Bronchial epithelial cell (primary cell): Measurements from ENCODE around the gene ACAD9. TPM values are rescaled to one million over a fixed set of nuclear protein-coding genes. Genes with fewer than 3 reads are reported as not detected.

ENCODE experiments used
- DNase-seq: peaks from one replicate; pipeline ENCODE4 v3.0.0-alpha.2; 2010; ENCODE audit warnings: low read depth
- FAIRE-seq: peaks from 2 replicates; lab custom pipeline; 2011; peaks lifted over from hg19 to GRCh38; lab: Jason Lieb, UNC
- H3K27me3 ChIP-seq: 2 replicates; pipeline ENCODE4 v1.5.1; 2011; ENCODE audit warnings: low read length; ENCODE audit not compliant: control insufficient read depth, insufficient read depth
- H3K36me3 ChIP-seq: 2 replicates; pipeline ENCODE4 v1.5.1; 2011; ENCODE audit warnings: low read length; ENCODE audit not compliant: control insufficient read depth, insufficient read depth
- H3K4me3 ChIP-seq: 2 replicates; pipeline ENCODE4 v1.5.1; 2011; ENCODE audit warnings: mild to moderate bottlenecking, low read depth, low read length, control low read depth
- total RNA-seq: library from RNA; depleted of rRNA; stranded (reverse); fragments of >200 nt; gene quantifications from 2 replicates; pipeline ENCODE4 v1.2.1, GENCODE V29; 2014
- TF ChIP-seq, protein P1 (sequence below): IDR thresholded peaks from 2 replicates; pipeline ENCODE4 v1.5.1; 2011; ENCODE audit warnings: mild to moderate bottlenecking, moderate library complexity, low read length, control low read depth, inconsistent platforms; ENCODE audit not compliant: insufficient read depth, severe bottlenecking

The ACAD9 gene
- total RNA-seq, 1 donor from 2014 or later, result 24.7 TPM

DNA sequence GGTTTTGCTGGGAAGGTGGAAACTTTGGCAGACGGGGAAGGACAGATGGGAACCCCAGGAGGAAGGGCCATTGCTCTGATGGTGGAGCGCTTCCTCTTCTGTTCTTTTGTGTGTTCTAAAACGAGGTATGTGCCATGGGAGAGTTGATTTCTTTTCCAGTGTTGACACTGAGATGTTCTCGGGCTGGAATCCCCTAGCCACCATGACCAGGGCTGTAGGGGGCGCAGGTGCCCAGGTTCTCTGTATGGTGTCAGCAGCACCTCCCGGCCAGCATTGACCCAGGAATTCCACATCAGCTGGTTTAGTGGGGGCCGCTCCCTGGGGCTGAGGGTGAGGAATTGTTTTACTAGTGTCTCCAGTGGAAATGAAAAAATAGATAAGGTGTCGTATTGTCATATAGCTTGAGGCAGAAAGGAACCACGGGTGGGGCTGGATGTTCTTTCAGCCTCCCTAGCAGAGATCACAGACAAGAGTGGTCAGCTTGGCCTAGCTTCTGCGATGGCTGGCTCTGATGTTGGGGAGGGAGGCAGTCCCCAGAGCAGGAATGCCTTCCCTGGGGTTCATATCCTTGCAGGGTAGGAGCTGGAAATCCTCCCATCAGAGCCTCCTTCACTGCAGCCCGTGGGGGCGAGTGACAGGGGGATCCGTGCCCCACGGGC, 34.2 kb upstream of the ACAD9 start:
- no peaks in the 10 kb centered on the region for H3K36me3 ChIP-seq
- FAIRE-seq (no peak), DNase-seq (no peak)

DNA sequence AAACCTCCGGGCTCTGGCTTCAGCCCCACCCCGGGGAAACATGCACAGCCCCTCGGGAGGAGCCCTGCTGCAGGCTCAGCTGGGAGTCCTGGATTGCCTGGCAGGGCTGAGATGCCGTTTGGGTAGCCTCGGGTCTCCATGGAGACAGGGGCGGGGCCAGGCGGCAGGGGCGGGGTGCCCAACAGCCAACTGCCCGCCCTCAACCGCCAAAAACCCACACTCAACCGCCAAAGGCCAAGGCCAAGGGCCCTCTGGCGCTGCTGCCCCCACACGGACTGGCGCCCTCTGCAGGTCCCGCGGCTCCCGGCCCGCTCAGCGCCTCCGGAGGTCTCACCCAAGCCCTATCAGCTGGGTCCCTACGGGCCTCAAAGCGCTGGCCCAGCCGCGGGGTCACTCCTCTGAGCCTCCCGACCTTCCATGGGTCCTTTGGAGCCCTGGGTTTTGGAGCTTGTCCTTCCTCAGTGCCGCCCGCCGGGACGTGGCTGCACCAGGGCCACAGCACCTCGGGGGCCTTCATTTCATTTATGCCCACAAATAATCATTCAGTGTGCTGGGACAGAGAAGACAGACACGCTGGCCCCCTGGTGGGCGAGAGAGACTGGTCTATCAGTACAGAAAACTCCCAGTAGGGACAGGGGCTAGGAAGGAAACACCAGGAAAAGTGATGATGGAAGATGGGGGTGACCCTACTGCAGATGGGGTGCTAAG, 33.5 kb upstream of the ACAD9 start:
- FAIRE-seq, result no peak
- TF ChIP-seq, protein P1, sequence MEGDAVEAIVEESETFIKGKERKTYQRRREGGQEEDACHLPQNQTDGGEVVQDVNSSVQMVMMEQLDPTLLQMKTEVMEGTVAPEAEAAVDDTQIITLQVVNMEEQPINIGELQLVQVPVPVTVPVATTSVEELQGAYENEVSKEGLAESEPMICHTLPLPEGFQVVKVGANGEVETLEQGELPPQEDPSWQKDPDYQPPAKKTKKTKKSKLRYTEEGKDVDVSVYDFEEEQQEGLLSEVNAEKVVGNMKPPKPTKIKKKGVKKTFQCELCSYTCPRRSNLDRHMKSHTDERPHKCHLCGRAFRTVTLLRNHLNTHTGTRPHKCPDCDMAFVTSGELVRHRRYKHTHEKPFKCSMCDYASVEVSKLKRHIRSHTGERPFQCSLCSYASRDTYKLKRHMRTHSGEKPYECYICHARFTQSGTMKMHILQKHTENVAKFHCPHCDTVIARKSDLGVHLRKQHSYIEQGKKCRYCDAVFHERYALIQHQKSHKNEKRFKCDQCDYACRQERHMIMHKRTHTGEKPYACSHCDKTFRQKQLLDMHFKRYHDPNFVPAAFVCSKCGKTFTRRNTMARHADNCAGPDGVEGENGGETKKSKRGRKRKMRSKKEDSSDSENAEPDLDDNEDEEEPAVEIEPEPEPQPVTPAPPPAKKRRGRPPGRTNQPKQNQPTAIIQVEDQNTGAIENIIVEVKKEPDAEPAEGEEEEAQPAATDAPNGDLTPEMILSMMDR, result peak; percentile 59
- DNase-seq, result peak; percentile 35
- Histone ChIP-seq H3K36me3 (no peaks in the 10 kb centered on the region), H3K27me3 (no peaks in the 10 kb centered on the region), H3K4me3 (peak overlapping the region; percentile 22)

More for the DNA sequence above, 34.2 kb upstream of the ACAD9 start:
- Histone ChIP-seq H3K27me3 (no peaks in the 10 kb centered on the region), H3K4me3 (no peak overlapping the region)
- TF ChIP-seq, protein P1, result no peak

DNA sequence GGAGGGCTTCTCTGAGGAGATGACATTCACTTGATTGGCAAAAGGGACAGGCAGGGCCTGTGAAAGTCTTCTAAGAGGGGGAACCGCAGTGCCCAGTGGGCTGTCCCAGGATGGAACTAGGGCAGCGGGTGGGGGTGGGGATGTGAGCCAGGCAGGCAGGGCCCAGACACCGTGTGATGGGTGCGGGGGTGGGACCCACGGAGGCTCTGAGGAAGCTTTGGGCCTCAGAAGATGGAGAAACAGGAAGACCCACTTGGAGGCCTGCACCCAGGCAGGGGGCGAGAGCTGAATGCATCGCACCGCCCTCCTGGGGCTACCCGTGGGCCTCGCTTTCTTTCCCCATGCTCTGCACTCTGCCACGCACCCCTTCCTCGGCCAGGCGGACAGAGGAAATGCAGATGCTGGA, 32.9 kb upstream of the ACAD9 start:
- no peaks in the 10 kb centered on the region for H3K36me3 ChIP-seq
- H3K27me3 ChIP-seq, result no peaks in the 10 kb centered on the region
- TF ChIP-seq, protein P1, result no peak
- peak; percentile 23 for FAIRE-seq
- DNase-seq, result no peak
- H3K4me3 ChIP-seq, result no peak overlapping the region

DNA sequence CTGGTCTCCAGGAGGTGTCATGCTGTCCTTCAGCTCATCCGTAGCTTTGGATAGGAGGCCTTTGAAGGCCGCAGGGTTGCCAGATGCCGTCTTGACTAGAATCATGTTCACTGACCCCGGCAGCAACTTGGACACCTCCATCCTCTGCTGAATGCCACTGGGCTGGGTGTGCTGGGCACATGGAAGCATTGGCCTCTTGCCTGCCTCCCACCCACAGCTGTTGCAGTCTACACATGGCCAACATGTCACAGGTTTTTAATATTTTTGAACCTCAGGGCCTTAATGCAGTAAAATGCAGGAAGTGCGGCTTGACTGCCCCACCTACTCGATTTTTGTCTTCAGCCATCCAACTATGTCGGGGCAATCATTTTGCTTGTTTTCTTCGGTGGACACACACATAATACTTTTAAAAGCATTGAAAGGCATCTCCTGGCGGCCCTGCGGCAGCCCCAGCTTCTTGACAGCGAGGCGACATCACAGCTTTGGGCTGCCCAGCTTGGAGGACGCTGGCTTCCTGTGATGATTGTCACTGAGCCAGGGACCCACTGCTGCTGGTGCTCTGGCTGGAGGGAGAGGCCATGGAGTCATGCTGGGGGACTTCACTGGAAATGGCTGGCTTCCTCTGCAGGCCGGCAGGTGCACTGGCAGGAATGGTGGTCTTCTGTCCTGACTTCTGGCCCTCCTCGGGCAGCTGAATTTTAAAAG, 31.6 kb upstream of the ACAD9 start:
- no peak for DNase-seq
- H3K4me3 ChIP-seq, result no peak overlapping the region
- TF ChIP-seq, protein P1, result no peak
- no peaks in the 10 kb centered on the region for H3K36me3 ChIP-seq
- FAIRE-seq, result no peak
- no peaks in the 10 kb centered on the region for H3K27me3 ChIP-seq

DNA sequence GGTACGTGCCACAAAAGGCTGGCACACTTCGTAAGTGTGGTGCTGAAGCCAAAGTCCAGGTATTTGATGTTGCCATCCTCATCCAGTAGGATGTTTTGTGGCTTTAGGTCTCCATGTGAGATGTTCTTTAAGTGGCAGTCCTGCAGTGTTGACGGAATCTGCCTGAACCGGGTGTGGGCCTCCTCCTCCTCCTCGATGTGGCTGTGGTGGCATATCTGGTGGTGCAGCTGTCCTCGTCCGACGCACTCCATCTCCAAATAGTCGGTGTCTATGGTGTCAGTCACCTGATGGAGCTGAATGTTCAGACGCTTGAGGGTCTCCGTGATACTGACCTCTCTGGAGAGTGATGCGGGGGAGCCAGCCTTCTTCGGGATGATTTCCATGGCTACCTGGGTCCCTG, 30.5 kb upstream of the ACAD9 start:
- peak; percentile 88 for FAIRE-seq
- DNase-seq, result no peak
- no peaks in the 10 kb centered on the region for H3K36me3 ChIP-seq
- H3K4me3 ChIP-seq, result no peak overlapping the region
- TF ChIP-seq, protein P1, result no peak
- H3K27me3 ChIP-seq, result no peaks in the 10 kb centered on the region
